ENCODE measurements around the gene AZIN2.
A peak's percentile ranks its signal among the peaks of the same experiment; 100 is the strongest.

AZIN2 gene

GRCh38 chr1:33163621-33164519 is 82.9 kb downstream of the AZIN2 start:
- no peak for TF ChIP-seq CTCF (IDR thresholded peaks at IDR 0.05; ENCODE audit: low read depth, low read length)
- in situ Hi-C loops (cut with HindIII; ENCODE audit: low sequenced_read_pairs): no loop called here
- no peak overlapping the region for H3K4me3 ChIP-seq (ENCODE audit: low read depth, low read length)
- DNase-seq (ENCODE audit: low read depth, low spot score): peak; percentile 96

- H3K4me3 ChIP-seq (ENCODE audit: low read depth, low read length): no peak overlapping the region
- no peak for DNase-seq (ENCODE audit: low read depth, low spot score)
- TF ChIP-seq CTCF (IDR thresholded peaks at IDR 0.05; ENCODE audit: low read depth, low read length): no peak
- in situ Hi-C loops (cut with HindIII; ENCODE audit: low sequenced_read_pairs): no loop called here
Observed at GRCh38 chr1:33165209-33165608, 84.3 kb downstream of the AZIN2 start.

- in situ Hi-C loops (cut with HindIII; ENCODE audit: low sequenced_read_pairs): no loop called here
- no peak for DNase-seq (ENCODE audit: low read depth, low spot score)
- no peak overlapping the region for H3K4me3 ChIP-seq (ENCODE audit: low read depth, low read length)
- no peak for TF ChIP-seq CTCF (IDR thresholded peaks at IDR 0.05; ENCODE audit: low read depth, low read length)
Observed at GRCh38 chr1:33165809-33166208, 84.9 kb downstream of the AZIN2 start.

- in situ Hi-C loops (cut with HindIII; ENCODE audit: low sequenced_read_pairs): no loop called here
- no peak for TF ChIP-seq CTCF (IDR thresholded peaks at IDR 0.05; ENCODE audit: low read depth, low read length)
- H3K4me3 ChIP-seq (ENCODE audit: low read depth, low read length): no peak overlapping the region
- no peak for DNase-seq (ENCODE audit: low read depth, low spot score)
Observed at GRCh38 chr1:33167650-33168447, 86.9 kb downstream of the AZIN2 start.

- no peak for DNase-seq (ENCODE audit: low read depth, low spot score)
- no peak for TF ChIP-seq CTCF (IDR thresholded peaks at IDR 0.05; ENCODE audit: low read depth, low read length)
- in situ Hi-C loops (cut with HindIII; ENCODE audit: low sequenced_read_pairs): no loop called here
Observed at GRCh38 chr1:33168556-33169289, 87.8 kb downstream of the AZIN2 start.

More at GRCh38 chr1:33168556-33169289, 87.8 kb downstream of the AZIN2 start:
- H3K4me3 ChIP-seq (ENCODE audit: low read depth, low read length): no peak overlapping the region
